GM12865 (cell line): ENCODE measurements around the gene B9D2.
A peak's percentile ranks its signal among the peaks of the same experiment; 100 is the strongest.

ENCODE experiments used
- DNase-seq: peaks from one replicate; pipeline ENCODE4 v3.0.0; 2010; ENCODE audit warnings: low read depth
- H3K4me3 ChIP-seq: 2 replicates; pipeline ENCODE4 v1.5.1; 2011; ENCODE audit warnings: mild to moderate bottlenecking, low read depth, low read length, control low read depth
- TF ChIP-seq, protein P1 (sequence below): IDR thresholded peaks from 2 replicates; pipeline ENCODE4 v1.5.1; 2011; ENCODE audit warnings: low read length, control low read depth, low read depth, inconsistent platforms; ENCODE audit not compliant: insufficient read depth; ENCODE audit errors: missing control alignments

B9D2 gene

DNA sequence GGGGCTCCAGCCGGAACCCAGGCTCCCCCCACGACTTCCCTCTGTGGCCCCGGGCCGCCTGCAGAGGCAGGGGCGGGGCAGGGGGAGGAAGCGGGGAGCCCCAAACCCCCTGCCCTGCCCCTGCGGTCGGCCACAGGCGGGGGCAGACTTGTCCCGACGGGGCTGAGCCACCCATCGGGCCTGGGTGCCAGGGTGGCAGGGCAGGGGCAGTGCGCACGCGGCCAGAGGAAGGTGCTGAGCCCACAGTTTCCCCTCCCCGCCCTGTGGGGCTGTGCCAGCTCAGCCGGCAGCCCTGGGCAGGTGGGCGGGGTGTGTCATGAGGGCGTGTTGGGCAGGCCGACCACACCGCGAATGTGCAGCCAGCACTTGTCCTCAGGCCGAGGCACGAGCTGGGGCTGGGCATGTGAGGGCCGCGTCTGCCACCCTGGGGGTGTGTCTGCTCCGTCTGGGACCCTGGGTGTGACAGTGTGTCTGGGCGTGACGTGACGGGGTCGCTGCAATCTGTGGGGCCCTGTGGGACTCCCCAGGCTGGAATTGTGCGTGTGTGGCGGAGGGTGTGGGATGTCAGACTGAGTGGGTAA lies 36.3 kb downstream of the B9D2 start:
- peak; percentile 84 for DNase-seq
- TF ChIP-seq, protein P1, sequence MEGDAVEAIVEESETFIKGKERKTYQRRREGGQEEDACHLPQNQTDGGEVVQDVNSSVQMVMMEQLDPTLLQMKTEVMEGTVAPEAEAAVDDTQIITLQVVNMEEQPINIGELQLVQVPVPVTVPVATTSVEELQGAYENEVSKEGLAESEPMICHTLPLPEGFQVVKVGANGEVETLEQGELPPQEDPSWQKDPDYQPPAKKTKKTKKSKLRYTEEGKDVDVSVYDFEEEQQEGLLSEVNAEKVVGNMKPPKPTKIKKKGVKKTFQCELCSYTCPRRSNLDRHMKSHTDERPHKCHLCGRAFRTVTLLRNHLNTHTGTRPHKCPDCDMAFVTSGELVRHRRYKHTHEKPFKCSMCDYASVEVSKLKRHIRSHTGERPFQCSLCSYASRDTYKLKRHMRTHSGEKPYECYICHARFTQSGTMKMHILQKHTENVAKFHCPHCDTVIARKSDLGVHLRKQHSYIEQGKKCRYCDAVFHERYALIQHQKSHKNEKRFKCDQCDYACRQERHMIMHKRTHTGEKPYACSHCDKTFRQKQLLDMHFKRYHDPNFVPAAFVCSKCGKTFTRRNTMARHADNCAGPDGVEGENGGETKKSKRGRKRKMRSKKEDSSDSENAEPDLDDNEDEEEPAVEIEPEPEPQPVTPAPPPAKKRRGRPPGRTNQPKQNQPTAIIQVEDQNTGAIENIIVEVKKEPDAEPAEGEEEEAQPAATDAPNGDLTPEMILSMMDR = no peak
- peak overlapping the region; percentile 62 for H3K4me3 ChIP-seq

DNA sequence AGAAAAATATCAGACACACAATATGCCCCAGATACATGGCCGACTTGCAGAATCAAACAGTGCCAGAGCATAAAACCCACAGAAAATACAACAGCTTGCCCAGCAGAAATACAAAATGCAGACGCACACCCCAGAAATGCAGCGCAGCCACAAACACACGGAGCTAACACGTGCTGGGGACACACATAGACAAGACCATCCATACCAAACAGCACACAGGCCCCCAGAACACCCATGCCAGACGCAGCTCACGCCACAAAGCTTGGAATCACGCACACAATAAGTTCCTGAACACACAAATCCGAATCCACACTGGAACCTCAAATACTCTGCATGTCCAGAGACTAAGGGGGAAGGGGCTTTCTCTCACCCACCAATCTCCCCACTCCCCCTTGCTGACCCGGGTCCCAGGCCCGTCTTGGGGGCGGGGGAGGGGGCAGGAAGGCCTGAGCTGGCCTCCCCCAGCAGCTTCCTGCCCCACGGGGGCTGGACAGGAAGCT lies 36.8 kb downstream of the B9D2 start:
- DNase-seq = peak; percentile 37
- TF ChIP-seq, protein P1 = no peak
- H3K4me3 ChIP-seq = peak overlapping the region; percentile 62

DNA sequence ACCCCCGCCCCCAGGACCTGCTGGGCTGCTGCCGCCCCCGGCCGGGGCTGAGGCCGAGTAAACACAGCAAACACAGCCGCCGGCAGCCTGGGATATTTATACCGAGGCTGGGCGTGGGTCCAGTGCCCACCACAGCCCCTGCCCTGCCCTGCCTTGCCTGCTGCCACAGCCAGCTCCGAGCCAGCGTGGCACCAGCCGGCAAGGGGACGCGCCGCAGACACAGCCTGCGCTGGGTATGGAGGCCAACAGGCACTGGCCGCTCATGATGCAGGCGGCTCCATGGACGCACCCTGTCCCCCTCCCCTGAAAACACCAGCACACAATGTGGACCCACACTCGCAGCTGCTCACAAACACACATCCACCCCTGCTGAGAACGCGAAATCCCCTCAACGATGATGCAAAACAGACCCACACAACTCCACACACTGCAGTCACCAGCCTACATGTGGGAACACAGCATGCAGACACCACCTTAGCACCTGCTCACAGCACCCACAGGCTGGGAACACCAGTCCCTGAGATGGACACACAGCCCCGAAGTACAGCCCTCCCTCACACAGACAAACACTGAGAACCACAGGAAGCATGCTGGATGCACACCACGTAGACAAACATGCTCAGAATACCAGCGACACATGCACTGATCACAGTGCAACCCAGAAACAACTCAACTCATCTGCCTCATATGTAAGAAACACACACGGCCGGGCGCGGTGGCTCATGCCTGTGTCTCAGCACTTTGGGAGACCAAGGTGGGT lies 37.8 kb downstream of the B9D2 start:
- H3K4me3 ChIP-seq = peak overlapping the region; percentile 62; the same call in 1 of the 2 replicates
- TF ChIP-seq, protein P1 = no peak
- DNase-seq = peak; percentile 84

DNA sequence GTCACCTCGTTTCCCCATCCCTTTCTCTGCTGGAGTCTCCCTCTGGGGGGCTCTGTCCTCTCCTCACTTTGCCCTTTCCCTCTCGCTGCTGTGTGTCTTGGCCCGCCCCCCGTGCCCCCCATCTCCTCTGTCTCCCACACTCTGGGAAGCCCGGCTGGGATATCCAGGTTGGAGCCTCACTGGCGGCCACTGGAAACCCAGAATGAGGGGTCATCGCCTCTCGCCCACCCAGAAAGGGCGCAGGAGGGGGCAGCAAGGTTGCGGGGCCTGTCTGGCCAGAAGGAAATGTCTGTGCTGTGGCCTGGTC lies 38.4 kb downstream of the B9D2 start:
- TF ChIP-seq, protein P1 = no peak
- no peak overlapping the region for H3K4me3 ChIP-seq
- no peak for DNase-seq

DNA sequence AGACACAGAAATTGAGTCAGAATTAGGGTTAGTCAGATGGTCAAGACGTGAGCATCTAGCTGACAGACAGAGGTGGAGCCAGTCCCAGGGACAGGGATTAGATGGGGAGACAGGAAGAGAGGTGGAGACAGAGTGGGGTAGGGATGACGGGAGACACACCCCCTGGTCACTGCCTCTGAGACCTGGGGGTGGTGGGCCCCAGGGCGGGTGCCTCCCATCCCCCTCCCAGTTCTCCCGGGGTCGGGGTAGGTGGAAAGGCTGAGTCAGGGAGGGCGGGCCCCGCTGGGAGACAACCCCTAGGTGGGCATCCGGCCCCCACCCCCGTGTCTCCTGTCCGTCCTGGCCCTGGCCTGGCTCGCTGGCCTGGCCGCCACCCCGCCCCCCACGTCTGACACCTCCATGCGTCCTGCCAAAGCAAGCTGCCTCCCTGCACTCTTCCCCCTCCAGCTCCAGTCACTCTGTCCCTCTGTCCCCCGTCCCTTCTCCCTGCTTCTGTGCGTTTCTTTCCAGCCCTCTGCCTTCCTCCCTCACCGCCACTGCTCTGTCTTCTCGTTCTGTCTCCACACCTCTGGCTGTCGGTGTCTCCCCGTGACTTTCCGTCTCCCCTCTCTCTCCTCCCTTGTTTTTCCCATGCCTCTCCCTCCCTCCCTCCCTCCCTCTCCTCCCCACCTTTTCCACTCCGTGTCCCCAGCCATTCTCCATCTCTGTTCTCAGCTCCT lies 38.9 kb downstream of the B9D2 start:
- no peak for DNase-seq
- TF ChIP-seq, protein P1 = no peak
- H3K4me3 ChIP-seq = no peak overlapping the region

DNA sequence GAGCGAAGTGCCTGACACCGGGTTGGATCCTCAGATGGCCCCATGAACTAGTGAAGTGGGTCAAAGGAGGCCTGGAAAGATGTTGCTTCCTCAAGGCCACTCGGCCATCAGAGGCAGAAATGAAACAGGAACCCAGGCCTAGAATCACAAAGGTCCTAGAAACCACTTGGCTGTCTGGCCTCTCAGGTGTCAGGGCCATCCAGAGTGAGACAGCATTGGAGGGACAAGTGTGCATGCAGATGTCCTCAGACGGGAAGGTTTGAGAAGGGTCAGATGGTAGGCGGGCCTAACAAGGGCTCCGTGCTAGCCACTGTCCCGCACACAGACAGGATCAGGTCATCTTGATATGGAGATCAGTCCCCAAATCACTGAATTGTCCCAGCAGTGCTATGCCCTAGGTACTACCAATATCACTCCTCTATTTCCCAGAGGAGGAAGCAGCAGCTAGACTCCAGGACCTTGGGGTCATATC lies 39.7 kb downstream of the B9D2 start:
- no peak for DNase-seq
- TF ChIP-seq, protein P1 = no peak
- no peak overlapping the region for H3K4me3 ChIP-seq
